Activated CD8-positive, alpha-beta memory T cell treated with anti-CD3 and anti-CD28 coated beads, Interleukin-2, amount 10 ng/mL, durations not matched to agents 7 days and 5 days (primary cell): ENCODE measurements around the gene INTS6. TPM values are rescaled to one million over a fixed set of nuclear protein-coding genes. Genes with fewer than 3 reads are reported as not detected.

Experiments
- ATAC-seq: fragments of 150-1000 bp; cut with Tn5 transposase; one replicate; pipeline ENCODE4 v1.10.0; 2021; ENCODE audit warnings: moderate library complexity
- CTCF ChIA-PET: fragments of 350-600 bp; sonication (Branson Sonifier 250); formaldehyde crosslinking; loops from one replicate; lab custom pipeline; 2021; ENCODE audit warnings: antibody characterized with exemption; lab: Charles Lee
- DNase-seq: peaks from one replicate; pipeline ENCODE4 v3.0.0-alpha.2; 2020
- H3K27ac Mint-ChIP-seq: one replicate; pipeline ENCODE4 v1.8.0; 2021; ENCODE audit warnings: mild to moderate bottlenecking, mixed read lengths
- H3K27me3 Mint-ChIP-seq: one replicate; pipeline ENCODE4 v1.8.0; 2021; ENCODE audit warnings: mixed read lengths
- H3K36me3 Mint-ChIP-seq: one replicate; pipeline ENCODE4 v1.8.0; 2021; ENCODE audit warnings: mild to moderate bottlenecking, mixed read lengths
- H3K4me1 Mint-ChIP-seq: one replicate; pipeline ENCODE4 v1.8.0; 2021; ENCODE audit warnings: mixed read lengths
- H3K4me3 Mint-ChIP-seq: one replicate; pipeline ENCODE4 v1.8.0; 2021; ENCODE audit warnings: mild to moderate bottlenecking, moderate library complexity, mixed read lengths
- H3K9me3 Mint-ChIP-seq: one replicate; pipeline ENCODE4 v1.8.0; 2022; ENCODE audit warnings: low read depth, mixed read lengths
- total RNA-seq, 2 experiments: library from RNA; stranded (reverse); gene quantifications; one replicate each; pipeline ENCODE4 v1.2.3, GENCODE V29; 2021

INTS6 gene
- total RNA-seq, 2 experiments from 2014 or later, result 52.9 to 60.3 TPM

GRCh38 chr13:51451134-51451466, 1.7 kb downstream of the INTS6 start:
- Mint-ChIP-seq H3K36me3 (peaks cover 44% of the 10 kb centered on the region), H3K9me3 (peaks cover 2% of the 10 kb centered on the region), H3K4me1 (peaks cover 35% of the 10 kb centered on the region), H3K27ac (peak overlapping the region; percentile 93), H3K4me3 (peak overlapping the region; percentile 90), H3K27me3 (no peaks in the 10 kb centered on the region)
- no peak for DNase-seq
- ATAC-seq, result no peak
- CTCF ChIA-PET, result interaction anchor here (0.8 to 1.9 kb wide), 4 partner anchors 16 to 364 kb away, joined by 3 to 7 read pairs (median 3); no protein-coding TSS in a partner anchor

GRCh38 chr13:51449018-51449417, 3.8 kb downstream of the INTS6 start:
- CTCF ChIA-PET, result no interaction called here
- Mint-ChIP-seq H3K27ac (no peak overlapping the region), H3K27me3 (no peaks in the 10 kb centered on the region), H3K4me3 (no peak overlapping the region), H3K4me1 (peaks cover 22% of the 10 kb centered on the region), H3K36me3 (peaks cover 37% of the 10 kb centered on the region), H3K9me3 (no peaks in the 10 kb centered on the region)
- DNase-seq, result no peak
- no peak for ATAC-seq

DNA sequence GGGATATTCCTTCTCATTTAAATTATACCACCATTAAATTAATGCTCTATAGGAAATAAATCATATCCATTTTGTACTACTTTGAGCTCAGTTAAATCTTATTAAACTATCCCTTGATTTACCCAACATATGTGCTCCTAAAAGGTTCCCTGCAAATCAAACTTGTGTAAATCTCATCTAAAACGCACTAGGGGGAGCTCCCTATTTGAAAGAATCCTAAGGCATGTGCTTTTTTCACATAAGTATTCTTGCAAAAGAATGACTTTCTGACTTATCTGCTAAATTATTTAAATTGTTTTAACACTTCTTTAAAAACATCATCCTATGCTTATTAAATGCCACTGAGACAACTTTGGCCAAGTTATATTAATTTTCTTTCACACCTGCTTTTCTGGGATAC, 7.9 kb downstream of the INTS6 start:
- Mint-ChIP-seq H3K36me3 (peaks cover 27% of the 10 kb centered on the region), H3K27ac (no peak overlapping the region), H3K27me3 (no peaks in the 10 kb centered on the region), H3K4me1 (peaks cover 13% of the 10 kb centered on the region), H3K4me3 (no peak overlapping the region), H3K9me3 (no peaks in the 10 kb centered on the region)
- CTCF ChIA-PET, result interaction anchor here (0.9 to 5.7 kb wide), 3 partner anchors 12 to 352 kb away, joined by 3 to 35 read pairs (median 8); no protein-coding TSS in a partner anchor
- DNase-seq, result no peak
- ATAC-seq, result no peak

- Mint-ChIP-seq H3K36me3 (peaks cover 10% of the 10 kb centered on the region), H3K4me1 (peaks cover 4% of the 10 kb centered on the region), H3K4me3 (no peak overlapping the region), H3K27me3 (no peaks in the 10 kb centered on the region), H3K9me3 (no peaks in the 10 kb centered on the region), H3K27ac (no peak overlapping the region)
- CTCF ChIA-PET, result interaction anchor here (1.5 kb wide), 1 partner anchor 361 kb away, joined by 3 read pairs; no protein-coding TSS in a partner anchor
- DNase-seq (no peak), ATAC-seq (no peak)
Observed at GRCh38 chr13:51440381-51440780, 12.5 kb downstream of the INTS6 start.

DNA sequence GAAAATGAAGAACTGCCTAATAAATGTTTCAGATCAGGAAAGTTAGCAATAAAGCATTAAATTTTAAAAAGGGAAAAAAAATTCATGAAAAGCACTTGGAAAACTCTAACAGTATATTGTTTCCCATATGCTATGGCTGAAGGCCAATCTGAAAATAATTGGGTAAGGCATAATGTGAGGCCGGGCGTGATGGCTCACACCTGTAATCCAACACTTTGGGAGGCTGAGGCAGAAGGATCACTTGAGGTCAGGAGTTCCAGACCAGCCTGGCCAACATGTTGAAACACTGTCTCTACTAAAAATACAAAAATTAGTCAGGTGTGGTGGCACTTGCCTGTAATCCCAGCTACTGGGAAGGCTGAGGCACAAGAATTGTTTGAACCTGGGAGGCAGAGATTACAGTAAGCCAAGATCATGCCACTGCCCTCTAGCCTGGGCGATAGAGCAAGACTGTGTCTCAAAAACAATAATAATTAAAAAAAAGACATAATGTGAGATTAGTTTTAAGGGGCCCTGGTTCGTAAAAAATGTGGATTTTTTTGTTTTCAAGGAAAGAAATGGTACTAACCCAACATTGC, 15.2 kb downstream of the INTS6 start:
- Mint-ChIP-seq H3K27me3 (no peaks in the 10 kb centered on the region), H3K36me3 (peaks cover 8% of the 10 kb centered on the region), H3K4me1 (peaks cover 4% of the 10 kb centered on the region), H3K9me3 (no peaks in the 10 kb centered on the region), H3K4me3 (no peak overlapping the region), H3K27ac (no peak overlapping the region)
- DNase-seq (no peak), ATAC-seq (no peak)
- CTCF ChIA-PET, result no interaction called here

DNA sequence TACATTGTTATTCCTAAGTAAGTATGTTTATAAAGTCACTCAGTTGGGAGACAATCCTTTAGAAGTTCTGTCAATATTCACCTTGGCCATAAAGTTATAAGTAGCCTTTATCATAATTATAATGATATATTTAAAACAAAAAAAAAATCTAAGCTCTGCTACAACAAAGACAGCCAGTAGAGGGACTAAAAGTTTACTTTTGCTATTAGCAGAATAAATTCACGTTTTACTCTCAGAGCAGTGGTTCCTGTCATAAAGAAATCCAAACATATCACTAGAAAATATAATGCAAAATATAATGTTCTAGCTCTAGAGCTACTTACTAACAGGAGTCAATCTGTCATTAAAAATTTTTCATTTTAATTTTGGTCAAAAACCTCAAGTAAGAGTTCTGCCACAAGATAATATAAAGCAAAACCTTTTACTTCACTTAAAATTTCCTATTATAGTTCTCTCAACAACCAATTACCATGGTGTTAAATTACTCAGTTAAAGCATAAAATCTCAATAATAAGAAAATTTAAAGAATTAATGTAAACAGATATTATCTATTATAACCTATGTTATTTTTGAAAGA, 17.7 kb downstream of the INTS6 start:
- Mint-ChIP-seq H3K4me1 (peaks cover 12% of the 10 kb centered on the region), H3K4me3 (no peak overlapping the region), H3K9me3 (no peaks in the 10 kb centered on the region), H3K27ac (no peak overlapping the region), H3K36me3 (peaks cover 16% of the 10 kb centered on the region), H3K27me3 (no peaks in the 10 kb centered on the region)
- CTCF ChIA-PET, result interaction anchor here (0.9 to 1.5 kb wide), 7 partner anchors 15 to 379 kb away, joined by 3 to 12 read pairs (median 3); no protein-coding TSS in a partner anchor
- ATAC-seq, result no peak
- no peak for DNase-seq

- CTCF ChIA-PET, result interaction anchor here (2.2 to 3.4 kb wide), 2 partner anchors 13 to 365 kb away, joined by 8 to 12 read pairs; no protein-coding TSS in a partner anchor
- H3K9me3 Mint-ChIP-seq, result no peaks in the 10 kb centered on the region
- H3K4me1 Mint-ChIP-seq, result peaks cover 19% of the 10 kb centered on the region
- ATAC-seq (no peak), DNase-seq (no peak)
- H3K36me3 Mint-ChIP-seq, result peaks cover 27% of the 10 kb centered on the region
- H3K4me3 Mint-ChIP-seq, result no peak overlapping the region
- H3K27me3 Mint-ChIP-seq, result no peaks in the 10 kb centered on the region
- H3K27ac Mint-ChIP-seq, result no peak overlapping the region
Observed at GRCh38 chr13:51432576-51432975, 20.3 kb downstream of the INTS6 start.

- Mint-ChIP-seq H3K27ac (no peak overlapping the region), H3K4me1 (peaks cover 33% of the 10 kb centered on the region), H3K9me3 (no peaks in the 10 kb centered on the region), H3K36me3 (peaks cover 55% of the 10 kb centered on the region), H3K27me3 (no peaks in the 10 kb centered on the region), H3K4me3 (no peak overlapping the region)
- CTCF ChIA-PET, result no interaction called here
- ATAC-seq (no peak), DNase-seq (no peak)
Observed at GRCh38 chr13:51426982-51427381, 25.9 kb downstream of the INTS6 start.

- Mint-ChIP-seq H3K4me1 (peaks cover 35% of the 10 kb centered on the region), H3K27me3 (no peaks in the 10 kb centered on the region), H3K27ac (no peak overlapping the region), H3K4me3 (no peak overlapping the region), H3K36me3 (peaks cover 53% of the 10 kb centered on the region), H3K9me3 (no peaks in the 10 kb centered on the region)
- CTCF ChIA-PET, result no interaction called here
- ATAC-seq (no peak), DNase-seq (no peak)
Observed at GRCh38 chr13:51425410-51426042, 27.3 kb downstream of the INTS6 start.

DNA sequence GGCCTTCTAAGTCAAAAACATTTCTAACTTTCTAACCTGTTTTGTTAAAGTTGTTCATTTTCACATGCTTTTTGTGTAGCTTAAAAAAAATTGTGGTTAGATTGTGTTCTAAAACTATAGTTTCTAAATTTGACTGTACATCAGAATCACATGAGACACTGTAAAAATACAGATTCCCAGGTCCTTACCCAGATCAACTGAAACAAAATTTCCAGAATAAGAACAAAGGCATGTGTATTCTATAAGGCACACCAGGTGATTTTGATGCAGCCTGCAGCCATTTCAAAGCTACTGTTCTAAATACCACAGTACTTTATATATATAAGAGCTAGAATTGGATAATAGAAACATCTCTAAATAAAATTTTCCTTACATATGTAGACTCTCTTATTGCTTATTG, 29.1 kb downstream of the INTS6 start:
- H3K27ac Mint-ChIP-seq, result no peak overlapping the region
- no peaks in the 10 kb centered on the region for H3K9me3 Mint-ChIP-seq
- peaks cover 28% of the 10 kb centered on the region for H3K4me1 Mint-ChIP-seq
- no peak for ATAC-seq
- H3K27me3 Mint-ChIP-seq, result no peaks in the 10 kb centered on the region
- no peak overlapping the region for H3K4me3 Mint-ChIP-seq
- CTCF ChIA-PET, result interaction anchor here (1.2 kb wide), 1 partner anchor 374 kb away, joined by 4 read pairs; no protein-coding TSS in a partner anchor
- no peak for DNase-seq
- H3K36me3 Mint-ChIP-seq, result peaks cover 54% of the 10 kb centered on the region

GRCh38 chr13:51422484-51422883, 30.4 kb downstream of the INTS6 start:
- Mint-ChIP-seq H3K4me3 (no peak overlapping the region), H3K27ac (no peak overlapping the region), H3K4me1 (peaks cover 26% of the 10 kb centered on the region), H3K9me3 (no peaks in the 10 kb centered on the region), H3K27me3 (no peaks in the 10 kb centered on the region), H3K36me3 (peaks cover 52% of the 10 kb centered on the region)
- DNase-seq, result no peak
- ATAC-seq, result no peak
- CTCF ChIA-PET, result no interaction called here

DNA sequence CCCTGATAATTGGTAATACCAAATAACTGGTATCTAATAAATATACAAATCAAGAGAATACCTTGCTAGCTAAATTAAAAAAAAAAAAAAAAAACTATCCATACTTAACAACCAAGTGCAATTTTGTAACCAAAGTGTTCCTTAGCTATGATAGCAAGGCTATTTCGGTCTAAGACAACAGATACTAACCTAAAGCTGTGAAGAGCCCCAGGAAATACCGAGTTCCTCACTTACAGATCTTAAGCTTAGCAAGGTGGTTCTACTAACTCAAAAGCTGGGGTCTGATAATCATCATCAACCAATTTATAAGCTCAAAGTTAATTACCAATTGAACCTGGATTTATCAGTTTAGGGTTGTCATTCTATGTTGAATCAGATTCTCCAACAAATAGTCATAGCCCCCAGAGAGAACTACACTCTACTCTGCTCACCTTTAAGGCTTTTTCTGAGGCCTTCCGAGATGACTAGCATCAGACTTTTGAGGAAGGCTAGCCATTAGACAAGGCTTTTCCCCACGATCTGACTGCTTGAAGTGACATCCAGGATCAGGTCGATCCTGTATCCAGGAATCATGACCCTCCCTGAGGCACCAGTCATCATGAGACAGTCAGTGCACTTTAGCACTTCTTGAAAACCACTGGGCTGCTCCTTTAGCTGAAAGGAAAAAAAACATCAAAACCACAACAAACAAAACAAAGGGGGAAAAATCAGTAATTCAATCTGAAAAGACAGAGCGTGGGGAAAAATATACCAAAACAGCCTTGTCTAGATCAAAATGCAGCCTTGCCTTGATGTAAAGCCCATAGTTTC, 31.9 kb downstream of the INTS6 start:
- ATAC-seq, result peak; percentile 55
- H3K27me3 Mint-ChIP-seq, result no peaks in the 10 kb centered on the region
- peaks cover 34% of the 10 kb centered on the region for H3K4me1 Mint-ChIP-seq
- no peak overlapping the region for H3K27ac Mint-ChIP-seq
- DNase-seq, result no peak
- H3K9me3 Mint-ChIP-seq, result peaks cover 3% of the 10 kb centered on the region
- H3K4me3 Mint-ChIP-seq, result no peak overlapping the region
- CTCF ChIA-PET, result interaction anchor here (0.7 to 1.2 kb wide), 3 partner anchors 14 to 377 kb away, joined by 3 read pairs; no protein-coding TSS in a partner anchor
- peaks cover 52% of the 10 kb centered on the region for H3K36me3 Mint-ChIP-seq

- ATAC-seq, result no peak
- Mint-ChIP-seq H3K9me3 (peaks cover 8% of the 10 kb centered on the region), H3K4me1 (peaks cover 29% of the 10 kb centered on the region), H3K4me3 (no peak overlapping the region), H3K27me3 (no peaks in the 10 kb centered on the region), H3K36me3 (peaks cover 60% of the 10 kb centered on the region), H3K27ac (no peak overlapping the region)
- CTCF ChIA-PET, result no interaction called here
- no peak for DNase-seq
Observed at GRCh38 chr13:51419001-51419636, 33.7 kb downstream of the INTS6 start.
